HG03378 (cell line): ENCODE data around the gene MME.
"Not testable (repeated sequence)": the region's sequence is repeated elsewhere in the genome, so short reads cannot be mapped to it uniquely, and the experiment has no call there.

Experiments
- ATAC-seq: cut with Tn5 transposase; IDR thresholded peaks from one replicate; pipeline ENCODE4 v1.9.1; 2021; ENCODE audit warnings: mild to moderate bottlenecking, moderate library complexity; ENCODE audit not compliant: unreplicated experiment

MME gene

DNA sequence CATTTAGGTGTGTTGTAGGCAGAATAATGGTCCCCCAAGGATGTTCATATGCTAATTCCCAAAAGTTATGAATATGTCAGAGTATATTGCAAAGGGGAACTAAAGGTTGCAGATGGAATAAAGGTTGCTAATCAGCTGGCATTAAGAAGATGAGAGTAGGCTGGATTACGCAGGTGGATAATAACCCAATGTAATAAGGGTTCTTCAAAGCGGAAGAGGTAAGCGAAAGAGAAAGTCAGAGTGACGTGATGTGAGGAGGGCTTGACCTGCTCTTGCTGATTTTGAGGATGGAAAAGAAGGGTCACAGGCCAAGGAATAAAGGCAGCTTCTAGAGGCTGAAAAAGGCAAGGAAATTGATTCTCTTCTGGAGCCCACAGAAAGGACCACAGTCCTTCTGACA is 109.4 kb downstream of the MME start:
- ATAC-seq, result no peak

GRCh38 chr3:155190691-155191090 is 110.6 kb downstream of the MME start:
- ATAC-seq, result no peak

GRCh38 chr3:155192957-155193746 is 113.0 kb downstream of the MME start:
- no peak for ATAC-seq

DNA sequence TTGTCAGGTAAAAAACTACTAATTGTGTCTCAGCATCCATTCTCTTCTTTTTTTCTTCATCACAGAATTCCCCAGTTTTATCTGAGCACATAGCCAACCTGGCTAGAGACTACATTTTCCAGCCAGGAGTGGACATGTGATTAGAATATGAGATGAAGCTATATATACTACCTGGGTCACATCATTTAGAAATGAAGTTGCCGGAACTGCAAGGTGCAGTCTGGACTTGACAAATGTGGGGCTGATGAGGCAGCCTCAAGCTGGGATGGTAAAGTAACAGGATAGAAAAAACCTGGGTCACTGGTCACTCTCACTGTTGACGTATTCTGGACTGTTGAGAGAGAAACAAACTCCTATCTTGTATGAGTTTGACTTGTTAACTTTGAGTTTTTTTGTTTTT is 113.7 kb downstream of the MME start:
- ATAC-seq, result no peak

- no peak for ATAC-seq
Measured at GRCh38 chr3:155194973-155195957, 115.1 kb downstream of the MME start.

GRCh38 chr3:155196131-155197021 is 116.3 kb downstream of the MME start:
- no peak for ATAC-seq

DNA sequence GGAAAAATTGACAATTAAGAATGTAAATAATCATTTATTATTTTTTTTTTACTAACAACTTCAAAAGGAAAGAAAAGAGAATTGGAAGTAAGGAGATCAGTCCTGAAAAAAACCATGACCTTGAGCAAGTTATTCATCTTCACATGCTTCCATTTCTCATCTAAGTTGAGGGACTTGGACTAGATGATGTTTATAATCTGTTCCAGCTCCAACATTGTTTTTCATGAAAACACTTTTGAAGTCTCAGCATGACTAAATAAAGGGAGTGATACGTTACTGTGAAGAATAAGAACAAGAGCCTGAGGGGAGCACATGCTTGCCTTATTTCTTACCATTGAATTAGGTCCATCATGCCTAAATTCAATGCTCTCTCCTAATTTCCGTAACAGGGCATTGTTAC is 117.7 kb downstream of the MME start:
- ATAC-seq, result no peak

DNA sequence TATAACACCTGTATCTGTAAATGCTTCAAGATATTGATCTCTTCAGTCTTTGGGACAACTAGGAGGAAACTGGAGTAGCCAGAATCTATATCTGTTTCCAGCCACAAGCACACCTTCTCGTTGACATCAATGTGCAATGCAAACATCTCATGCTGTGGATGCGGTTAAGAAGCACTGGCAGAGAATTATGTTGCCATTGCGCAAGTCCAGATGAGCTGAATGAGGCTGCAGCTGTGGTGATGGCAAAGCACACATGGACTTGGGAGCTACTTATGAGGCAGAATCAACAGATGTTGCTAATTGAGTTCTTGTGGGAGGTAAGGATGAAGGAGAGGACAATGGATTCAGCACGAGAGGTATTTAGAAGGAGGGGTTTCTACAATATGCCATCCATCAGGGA is 122.5 kb downstream of the MME start:
- ATAC-seq, result no peak

DNA sequence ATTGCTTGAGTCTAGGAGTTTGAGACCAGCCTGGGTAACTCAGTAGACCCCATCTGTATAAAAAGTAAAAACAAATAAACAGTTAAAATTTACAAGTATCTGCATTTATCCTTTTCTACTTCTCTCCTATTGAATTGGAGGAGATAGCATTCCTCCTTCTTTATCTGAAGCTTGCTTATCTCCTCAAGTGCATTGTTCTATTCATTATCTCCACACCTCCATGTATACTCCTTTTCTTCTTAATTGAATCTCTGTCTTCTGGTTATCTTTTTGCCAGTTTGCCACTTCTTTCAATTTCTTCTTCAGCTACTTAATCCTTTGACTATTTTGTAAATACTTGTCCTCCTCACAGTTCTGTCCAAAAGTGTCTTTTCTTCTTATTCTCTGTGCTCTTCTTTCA is 124.7 kb downstream of the MME start:
- ATAC-seq, result no peak

DNA sequence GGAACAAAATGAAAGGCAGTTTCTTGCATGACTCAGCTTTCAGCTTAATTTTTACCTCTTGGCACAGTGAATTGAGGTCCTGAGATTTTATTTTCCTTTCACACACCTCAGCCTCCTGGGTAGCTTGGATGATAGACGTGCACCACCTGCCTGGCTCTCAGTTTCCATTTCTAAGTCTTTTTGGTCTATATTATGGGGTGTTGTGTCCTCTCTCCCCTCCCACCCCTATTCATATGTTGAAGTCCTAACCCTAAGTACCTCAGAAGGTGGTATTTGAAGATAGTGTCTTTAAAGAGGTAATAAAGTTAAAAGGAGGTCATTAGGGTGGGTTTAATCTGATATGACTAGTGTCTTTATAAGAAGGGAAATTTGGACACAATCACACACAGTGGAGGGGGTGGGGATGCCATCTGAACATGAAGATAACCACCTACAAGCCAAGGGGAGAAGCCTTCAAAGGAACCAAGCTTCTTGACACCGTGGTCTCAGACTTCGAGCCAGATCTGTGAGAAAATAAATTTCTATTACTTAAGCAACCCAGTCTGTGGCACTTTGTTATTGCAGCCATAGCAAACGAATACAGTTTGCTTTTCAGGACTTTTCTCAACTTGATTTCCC is 128.2 kb downstream of the MME start:
- ATAC-seq, result no peak

GRCh38 chr3:155210736-155211135 is 130.6 kb downstream of the MME start:
- ATAC-seq, result no peak

DNA sequence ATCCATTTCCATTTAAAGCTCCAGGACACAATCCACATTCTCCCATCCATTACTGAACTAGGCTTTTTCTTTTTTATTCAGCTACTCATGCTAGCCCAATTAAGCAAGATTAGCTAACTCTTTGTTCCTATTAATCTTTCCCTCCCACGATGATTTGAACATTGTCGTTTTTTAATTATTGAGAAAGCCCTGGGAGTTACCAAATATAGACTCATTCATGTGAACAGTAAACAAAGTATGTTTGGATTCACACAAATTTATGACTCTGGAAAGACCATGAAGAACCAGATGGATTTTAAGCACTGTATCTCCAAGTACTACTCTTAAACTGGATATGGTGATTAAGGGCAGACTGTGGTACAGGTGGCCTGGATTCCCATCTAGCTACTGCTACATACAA is 131.1 kb downstream of the MME start:
- ATAC-seq, result no peak

DNA sequence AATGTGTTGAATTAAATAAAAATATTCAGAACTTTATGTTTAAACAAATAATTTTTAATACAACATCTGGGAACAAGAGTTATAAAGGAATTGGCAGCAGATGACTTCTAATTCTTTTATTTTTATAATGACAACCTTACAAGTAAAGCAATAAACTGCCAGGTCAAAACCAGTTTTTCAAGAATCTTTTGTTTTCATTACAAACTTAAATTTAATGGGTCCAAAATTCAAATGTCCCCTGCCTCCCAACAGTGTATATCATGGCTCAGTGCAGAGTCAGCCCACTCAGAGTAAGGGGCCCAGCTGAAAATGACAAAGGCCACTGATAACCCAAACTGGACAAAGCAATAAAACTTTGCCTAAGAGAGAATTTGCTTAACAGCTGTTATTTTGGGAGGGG is 131.8 kb downstream of the MME start:
- no peak for ATAC-seq

GRCh38 chr3:155216007-155216406 is 135.9 kb downstream of the MME start:
- ATAC-seq, result not testable (repeated sequence)

GRCh38 chr3:155217591-155217990 is 137.5 kb downstream of the MME start:
- ATAC-seq, result no peak

DNA sequence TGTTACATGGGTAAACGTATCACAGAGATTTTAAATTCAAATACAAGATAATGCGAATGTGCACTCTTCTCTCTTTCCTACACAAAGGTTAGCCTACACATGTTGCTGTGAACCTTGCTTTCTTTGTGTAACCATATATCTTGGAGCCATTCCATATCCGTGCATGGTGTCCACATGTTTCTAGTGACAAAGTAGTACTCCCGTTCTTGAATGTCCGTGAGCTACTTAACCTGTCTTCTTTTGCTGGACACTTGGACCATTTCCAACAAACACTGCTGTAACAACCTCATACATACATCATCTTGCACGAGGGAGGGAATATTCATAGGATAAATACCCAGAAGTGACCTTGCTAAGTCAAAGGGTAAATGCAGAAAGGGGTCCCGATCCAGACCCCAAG is 138.3 kb downstream of the MME start:
- ATAC-seq, result no peak

DNA sequence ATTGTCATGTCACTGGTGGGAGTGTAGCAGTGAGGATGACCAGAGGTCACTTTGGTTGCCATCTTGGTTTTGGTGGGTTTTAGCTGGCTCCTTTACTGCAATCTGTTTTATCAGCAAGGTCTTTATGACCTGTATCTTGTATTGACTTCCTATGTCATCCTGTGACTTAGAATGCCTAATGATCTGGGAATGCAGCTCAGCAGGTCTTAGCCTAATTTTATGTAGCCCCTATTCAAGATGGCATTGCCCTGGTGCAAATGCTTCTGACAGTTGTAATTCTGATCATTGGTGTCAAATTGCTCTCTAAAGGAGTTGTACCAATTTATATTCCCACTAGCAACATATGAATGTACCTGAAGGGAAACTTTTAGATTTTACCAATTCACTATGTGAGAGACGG is 139.0 kb downstream of the MME start:
- no peak for ATAC-seq

DNA sequence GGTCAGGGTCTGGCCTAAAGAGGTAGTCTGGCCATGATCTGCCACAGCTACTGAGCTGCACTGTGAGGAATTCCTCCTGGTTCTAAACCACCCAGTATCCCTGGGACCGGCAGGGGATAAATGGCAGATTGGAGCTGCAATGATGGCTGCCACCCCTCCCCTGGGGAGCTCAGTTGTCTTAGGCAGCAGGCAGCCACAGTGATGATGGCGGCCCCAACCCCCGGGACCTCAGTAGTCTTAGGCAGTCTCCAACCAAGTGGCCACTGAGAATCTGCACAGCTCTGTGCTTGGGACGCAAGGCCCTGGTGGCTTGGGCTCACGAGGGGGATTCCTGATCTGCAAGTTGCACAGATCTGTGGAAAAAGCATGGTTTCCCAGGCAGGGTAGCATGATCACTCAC is 145.3 kb downstream of the MME start:
- no peak for ATAC-seq

- no peak for ATAC-seq
Measured at GRCh38 chr3:155227141-155227540, 147.0 kb downstream of the MME start.

DNA sequence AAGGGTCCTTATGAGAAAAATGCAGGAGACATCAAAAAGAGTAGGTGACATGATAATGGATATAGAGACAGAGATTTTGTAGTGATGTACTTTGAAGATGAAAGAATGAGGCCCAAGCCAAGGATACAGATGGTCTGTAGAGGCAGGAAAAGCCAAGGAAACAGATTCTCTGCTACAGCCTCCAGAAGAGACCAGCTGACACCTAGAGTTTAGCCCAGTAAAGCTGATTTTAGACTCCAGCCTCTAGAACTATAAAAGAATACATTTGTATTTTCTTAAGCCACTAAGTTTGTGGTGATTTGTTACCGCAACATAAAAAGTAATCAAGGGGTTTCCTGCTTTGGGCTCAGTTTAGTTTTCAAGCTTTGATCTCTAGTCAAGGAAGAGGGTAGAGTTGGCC is 148.6 kb downstream of the MME start:
- no peak for ATAC-seq

GRCh38 chr3:155229086-155229485 is 149.0 kb downstream of the MME start:
- no peak for ATAC-seq
